Liver (tissue), 3 donors: Measurements from ENCODE around the gene GRIN1.

Experiments
- FOXA1 ChIP-seq: IDR thresholded peaks from 2 replicates; pipeline ENCODE4 v1.6.1; 2016; ENCODE audit warnings: antibody characterized with exemption
- GABPA ChIP-seq, 2 donors: IDR thresholded peaks in 1 of 2; conservative IDR thresholded peaks in 1 of 2; 2 replicates each; pipeline ENCODE4 v1.6.1; 2016; ENCODE audit warnings: antibody characterized with exemption in 2 of 2, mild to moderate bottlenecking in 1 of 2, moderate library complexity in 1 of 2
- HNF4A ChIP-seq, 2 donors: conservative IDR thresholded peaks; 2 replicates each; pipeline ENCODE4 v1.6.1; 2016; ENCODE audit warnings: antibody characterized with exemption in 2 of 2, mild to moderate bottlenecking in 2 of 2
- RAD21 ChIP-seq, 2 donors: IDR thresholded peaks; 2 replicates each; pipeline ENCODE4 v1.6.1; 2016; ENCODE audit warnings: antibody characterized with exemption in 2 of 2, mild to moderate bottlenecking in 2 of 2
- RXRA ChIP-seq, 2 donors: IDR thresholded peaks; 2 replicates each; pipeline ENCODE4 v1.6.1; 2017 to 2018; ENCODE audit warnings: antibody characterized with exemption in 2 of 2, mild to moderate bottlenecking in 1 of 2
- TAF1 ChIP-seq: conservative IDR thresholded peaks from 2 replicates; pipeline ENCODE4 v1.6.1; 2016; ENCODE audit warnings: antibody characterized with exemption, mild to moderate bottlenecking
- YY1 ChIP-seq: IDR thresholded peaks from 2 replicates; pipeline ENCODE4 v1.6.1; 2016; ENCODE audit warnings: antibody characterized with exemption, mild to moderate bottlenecking
- TF ChIP-seq, protein P1 (sequence below): fragments of 150-350 bp; IDR thresholded peaks from 2 replicates; pipeline ENCODE4 v1.5.1; 2017; ENCODE audit warnings: improper control_type of control experiment, low read depth, low read length; ENCODE audit not compliant: missing input control
- TF ChIP-seq, protein P2 (sequence below): IDR thresholded peaks from 2 replicates; pipeline ENCODE4 v1.6.1; 2016; ENCODE audit warnings: antibody characterized with exemption
- TF ChIP-seq, protein P3 (sequence below): IDR thresholded peaks from 2 replicates; pipeline ENCODE4 v1.6.1; 2016; ENCODE audit warnings: antibody characterized with exemption
- TF ChIP-seq, protein P4 (sequence below): IDR thresholded peaks from 2 replicates; pipeline ENCODE4 v1.6.1; 2016; ENCODE audit warnings: antibody characterized with exemption
- TF ChIP-seq, protein P5 (sequence below): IDR thresholded peaks from 2 replicates; pipeline ENCODE4 v1.6.1; 2016; ENCODE audit warnings: antibody characterized with exemption, mild to moderate bottlenecking
- donor health status: healthy.
- donor health status: healthy.

DNA sequence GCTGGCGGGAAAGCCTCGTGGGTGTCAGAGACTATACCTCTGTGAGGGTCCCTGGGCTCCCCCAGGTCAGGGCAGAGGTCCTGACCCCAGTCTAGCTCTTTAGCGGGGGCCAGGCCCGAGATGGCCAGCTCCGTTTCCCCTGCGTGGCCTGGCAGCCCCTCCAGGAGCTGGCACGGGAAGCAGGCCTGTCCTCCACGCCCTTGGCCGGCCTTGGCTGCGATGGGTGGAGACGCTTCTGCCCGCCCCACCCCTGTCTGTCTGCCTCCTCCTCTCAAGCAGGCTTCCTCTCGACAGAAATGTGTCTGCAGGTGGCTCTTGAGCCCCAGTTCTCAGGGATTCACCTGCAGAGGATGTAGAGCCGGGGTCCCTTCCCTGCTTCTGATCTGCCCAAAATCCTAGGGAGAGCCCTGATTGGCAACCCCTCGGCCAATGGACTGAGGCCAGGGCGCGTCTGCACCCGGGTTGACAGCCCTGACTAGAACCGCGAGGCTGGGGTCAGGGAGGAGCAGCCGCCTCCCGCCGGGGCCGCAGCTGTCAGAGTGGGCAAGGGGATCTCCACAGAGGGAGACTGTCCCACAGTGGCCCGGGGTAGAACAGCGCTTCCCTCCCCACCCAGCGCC is 2.6 kb upstream of the GRIN1 start:
- TF ChIP-seq, protein P1, sequence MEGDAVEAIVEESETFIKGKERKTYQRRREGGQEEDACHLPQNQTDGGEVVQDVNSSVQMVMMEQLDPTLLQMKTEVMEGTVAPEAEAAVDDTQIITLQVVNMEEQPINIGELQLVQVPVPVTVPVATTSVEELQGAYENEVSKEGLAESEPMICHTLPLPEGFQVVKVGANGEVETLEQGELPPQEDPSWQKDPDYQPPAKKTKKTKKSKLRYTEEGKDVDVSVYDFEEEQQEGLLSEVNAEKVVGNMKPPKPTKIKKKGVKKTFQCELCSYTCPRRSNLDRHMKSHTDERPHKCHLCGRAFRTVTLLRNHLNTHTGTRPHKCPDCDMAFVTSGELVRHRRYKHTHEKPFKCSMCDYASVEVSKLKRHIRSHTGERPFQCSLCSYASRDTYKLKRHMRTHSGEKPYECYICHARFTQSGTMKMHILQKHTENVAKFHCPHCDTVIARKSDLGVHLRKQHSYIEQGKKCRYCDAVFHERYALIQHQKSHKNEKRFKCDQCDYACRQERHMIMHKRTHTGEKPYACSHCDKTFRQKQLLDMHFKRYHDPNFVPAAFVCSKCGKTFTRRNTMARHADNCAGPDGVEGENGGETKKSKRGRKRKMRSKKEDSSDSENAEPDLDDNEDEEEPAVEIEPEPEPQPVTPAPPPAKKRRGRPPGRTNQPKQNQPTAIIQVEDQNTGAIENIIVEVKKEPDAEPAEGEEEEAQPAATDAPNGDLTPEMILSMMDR: no peak
- no peak for TF ChIP-seq RAD21 (IDR thresholded peaks at IDR 0.05)
- TF ChIP-seq, protein P2, sequence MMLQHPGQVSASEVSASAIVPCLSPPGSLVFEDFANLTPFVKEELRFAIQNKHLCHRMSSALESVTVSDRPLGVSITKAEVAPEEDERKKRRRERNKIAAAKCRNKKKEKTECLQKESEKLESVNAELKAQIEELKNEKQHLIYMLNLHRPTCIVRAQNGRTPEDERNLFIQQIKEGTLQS: no peak
- TF ChIP-seq, protein P3, sequence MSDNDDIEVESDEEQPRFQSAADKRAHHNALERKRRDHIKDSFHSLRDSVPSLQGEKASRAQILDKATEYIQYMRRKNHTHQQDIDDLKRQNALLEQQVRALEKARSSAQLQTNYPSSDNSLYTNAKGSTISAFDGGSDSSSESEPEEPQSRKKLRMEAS: no peak
- TF ChIP-seq HNF4A (conservative IDR thresholded peaks at IDR 0.05): no peak
- TF ChIP-seq, protein P4, sequence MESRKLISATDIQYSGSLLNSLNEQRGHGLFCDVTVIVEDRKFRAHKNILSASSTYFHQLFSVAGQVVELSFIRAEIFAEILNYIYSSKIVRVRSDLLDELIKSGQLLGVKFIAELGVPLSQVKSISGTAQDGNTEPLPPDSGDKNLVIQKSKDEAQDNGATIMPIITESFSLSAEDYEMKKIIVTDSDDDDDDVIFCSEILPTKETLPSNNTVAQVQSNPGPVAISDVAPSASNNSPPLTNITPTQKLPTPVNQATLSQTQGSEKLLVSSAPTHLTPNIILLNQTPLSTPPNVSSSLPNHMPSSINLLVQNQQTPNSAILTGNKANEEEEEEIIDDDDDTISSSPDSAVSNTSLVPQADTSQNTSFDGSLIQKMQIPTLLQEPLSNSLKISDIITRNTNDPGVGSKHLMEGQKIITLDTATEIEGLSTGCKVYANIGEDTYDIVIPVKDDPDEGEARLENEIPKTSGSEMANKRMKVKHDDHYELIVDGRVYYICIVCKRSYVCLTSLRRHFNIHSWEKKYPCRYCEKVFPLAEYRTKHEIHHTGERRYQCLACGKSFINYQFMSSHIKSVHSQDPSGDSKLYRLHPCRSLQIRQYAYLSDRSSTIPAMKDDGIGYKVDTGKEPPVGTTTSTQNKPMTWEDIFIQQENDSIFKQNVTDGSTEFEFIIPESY: no peak
- TF ChIP-seq TAF1: no peak
- no peak for TF ChIP-seq GABPA (IDR thresholded peaks at IDR 0.05 in 1 of 2, conservative IDR thresholded peaks at IDR 0.05 in 1 of 2)
- TF ChIP-seq, protein P5, sequence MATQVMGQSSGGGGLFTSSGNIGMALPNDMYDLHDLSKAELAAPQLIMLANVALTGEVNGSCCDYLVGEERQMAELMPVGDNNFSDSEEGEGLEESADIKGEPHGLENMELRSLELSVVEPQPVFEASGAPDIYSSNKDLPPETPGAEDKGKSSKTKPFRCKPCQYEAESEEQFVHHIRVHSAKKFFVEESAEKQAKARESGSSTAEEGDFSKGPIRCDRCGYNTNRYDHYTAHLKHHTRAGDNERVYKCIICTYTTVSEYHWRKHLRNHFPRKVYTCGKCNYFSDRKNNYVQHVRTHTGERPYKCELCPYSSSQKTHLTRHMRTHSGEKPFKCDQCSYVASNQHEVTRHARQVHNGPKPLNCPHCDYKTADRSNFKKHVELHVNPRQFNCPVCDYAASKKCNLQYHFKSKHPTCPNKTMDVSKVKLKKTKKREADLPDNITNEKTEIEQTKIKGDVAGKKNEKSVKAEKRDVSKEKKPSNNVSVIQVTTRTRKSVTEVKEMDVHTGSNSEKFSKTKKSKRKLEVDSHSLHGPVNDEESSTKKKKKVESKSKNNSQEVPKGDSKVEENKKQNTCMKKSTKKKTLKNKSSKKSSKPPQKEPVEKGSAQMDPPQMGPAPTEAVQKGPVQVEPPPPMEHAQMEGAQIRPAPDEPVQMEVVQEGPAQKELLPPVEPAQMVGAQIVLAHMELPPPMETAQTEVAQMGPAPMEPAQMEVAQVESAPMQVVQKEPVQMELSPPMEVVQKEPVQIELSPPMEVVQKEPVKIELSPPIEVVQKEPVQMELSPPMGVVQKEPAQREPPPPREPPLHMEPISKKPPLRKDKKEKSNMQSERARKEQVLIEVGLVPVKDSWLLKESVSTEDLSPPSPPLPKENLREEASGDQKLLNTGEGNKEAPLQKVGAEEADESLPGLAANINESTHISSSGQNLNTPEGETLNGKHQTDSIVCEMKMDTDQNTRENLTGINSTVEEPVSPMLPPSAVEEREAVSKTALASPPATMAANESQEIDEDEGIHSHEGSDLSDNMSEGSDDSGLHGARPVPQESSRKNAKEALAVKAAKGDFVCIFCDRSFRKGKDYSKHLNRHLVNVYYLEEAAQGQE: no peak
- no peak for TF ChIP-seq FOXA1
- TF ChIP-seq RXRA (IDR thresholded peaks at IDR 0.05): no peak
- no peak for TF ChIP-seq YY1
